ENCODE results near the gene ANKRD34A.

Gene ANKRD34A

DNA sequence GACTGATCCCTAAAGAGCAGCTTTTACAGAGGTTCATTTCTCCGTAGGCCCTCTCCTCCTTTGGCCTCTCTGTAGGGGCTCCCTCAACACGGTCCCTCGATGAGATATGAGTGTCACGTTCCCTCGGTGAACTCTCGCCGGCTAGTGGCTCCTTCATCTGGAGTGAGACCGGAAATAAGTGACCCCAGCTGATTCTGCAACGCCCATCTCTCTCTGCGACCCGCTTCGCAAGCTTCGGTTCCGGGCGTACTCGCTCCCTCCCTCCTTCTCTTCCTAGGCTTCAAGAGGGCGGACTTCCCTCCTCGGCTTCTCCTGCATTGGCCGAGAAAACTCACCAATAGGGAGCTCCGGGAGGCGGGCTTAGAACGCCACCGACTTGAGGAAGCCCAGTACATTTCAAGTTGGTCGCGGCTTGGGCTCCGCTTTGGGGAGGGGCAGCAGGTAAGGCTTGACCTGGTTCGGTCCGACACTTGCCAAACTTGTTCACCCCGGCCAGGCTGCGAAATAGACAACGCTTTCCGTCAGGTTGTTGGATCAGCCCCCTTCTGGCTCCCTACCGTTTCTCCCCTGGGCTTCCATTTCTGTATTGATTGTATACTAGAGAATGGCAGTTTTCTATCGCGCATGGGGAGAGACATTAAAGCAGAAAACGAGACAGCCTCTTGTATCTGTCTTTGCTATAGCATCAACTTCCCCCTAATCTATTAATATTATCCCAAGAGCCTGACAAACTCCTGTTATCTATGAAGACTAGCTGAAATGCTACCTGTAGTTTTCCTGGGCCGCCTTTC, at the start of gene ANKRD34A, which contains the start of gene POLR3GL:
TSS of gene ANKRD34A (minus strand) at position 248 of the 791 bp plus-strand sequence. CDS start 2,816 bp downstream, outside the sequence.
TSS of gene POLR3GL (plus strand) at position 363 of the 791 bp plus-strand sequence. CDS start 10,176 bp downstream, outside the sequence.
- DNase-seq: peak; percentile 94

DNA sequence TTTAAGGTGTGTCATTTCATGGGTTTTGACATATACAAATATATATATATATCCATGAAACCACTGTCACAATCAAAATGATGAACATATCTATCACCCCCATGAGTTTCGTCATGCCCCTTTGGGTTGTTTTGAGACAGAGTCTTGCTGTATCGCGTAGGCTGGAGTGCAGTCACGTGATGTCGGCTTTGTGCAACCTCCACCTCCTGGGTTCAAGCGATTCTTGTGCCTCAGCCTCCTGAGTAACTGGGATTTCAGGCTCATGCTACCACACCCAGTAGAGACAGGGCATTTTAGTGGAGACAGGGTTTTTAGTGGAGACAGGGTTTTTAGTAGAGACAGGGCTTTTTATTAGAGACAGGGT, 49.2 kb upstream of the ANKRD34A start:
- no peak for DNase-seq

DNA sequence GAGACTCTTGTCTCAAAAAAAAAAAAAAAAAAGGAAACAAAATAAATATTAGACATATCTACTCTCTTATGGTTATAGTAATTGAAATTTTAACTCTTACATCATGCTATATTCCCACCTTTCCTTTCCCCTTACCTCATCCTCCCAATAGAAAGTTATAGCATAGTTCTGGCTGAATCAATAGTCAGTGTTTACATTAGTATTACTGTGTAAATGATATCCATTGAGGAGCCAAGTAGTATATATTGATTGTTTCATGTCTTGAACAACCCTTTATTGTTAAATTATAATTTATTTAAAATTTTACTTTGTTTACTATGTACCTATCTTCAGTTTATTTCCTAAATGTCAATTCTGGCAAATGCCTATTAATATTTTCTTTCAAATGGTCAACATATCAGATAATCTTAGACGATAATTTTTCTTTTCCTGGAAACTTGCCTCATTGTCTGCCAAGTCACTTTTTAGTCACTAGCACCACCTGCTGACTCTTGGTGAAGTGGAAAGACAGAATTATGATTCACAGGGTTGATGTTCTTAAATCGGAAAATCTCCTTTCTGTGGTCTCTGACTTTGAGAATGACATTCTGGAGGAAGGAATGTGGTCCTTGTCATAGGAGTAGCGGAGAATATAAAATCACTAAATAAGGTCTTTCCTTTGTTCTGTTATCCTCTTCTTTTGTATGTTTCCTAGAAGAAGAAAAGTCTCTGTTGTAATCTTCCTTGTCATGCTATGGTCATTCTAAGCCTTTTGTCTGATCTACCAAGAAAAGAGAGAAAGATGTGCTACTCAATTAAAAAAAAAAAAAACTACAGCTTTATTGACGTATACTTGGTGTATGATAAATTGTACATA, 48.6 kb upstream of the ANKRD34A start:
- DNase-seq: peak; percentile 56

DNA sequence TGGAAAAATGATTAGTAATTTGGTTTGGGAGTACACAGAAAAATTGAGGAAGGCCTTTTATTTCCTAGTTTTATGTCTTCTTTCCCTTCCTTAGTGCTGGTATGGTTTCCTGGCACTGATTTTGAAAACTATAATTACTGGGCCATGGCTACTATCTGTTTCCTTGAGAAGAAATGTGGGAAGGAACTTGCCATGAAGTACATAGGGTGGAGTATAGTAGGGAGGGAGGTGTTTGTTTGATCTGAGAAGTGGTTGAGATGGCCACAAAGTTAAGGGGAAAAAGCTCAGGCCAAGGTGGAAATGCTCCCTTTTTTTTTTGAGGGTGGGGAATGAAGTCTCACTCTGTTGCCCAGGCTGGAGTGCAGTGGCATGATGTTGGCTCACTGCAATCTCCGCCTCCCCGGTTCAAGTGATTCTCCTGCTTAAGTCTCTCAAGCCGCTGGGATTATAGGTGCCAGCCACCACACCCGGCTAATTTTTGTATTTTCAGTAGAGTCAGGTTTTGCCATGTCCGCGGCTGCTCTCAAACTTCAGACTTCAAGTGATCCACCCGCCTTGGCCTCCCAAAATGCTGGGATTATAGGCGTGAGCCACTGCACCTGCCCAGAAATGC, 45.9 kb upstream of the ANKRD34A start:
- no peak for DNase-seq

DNA sequence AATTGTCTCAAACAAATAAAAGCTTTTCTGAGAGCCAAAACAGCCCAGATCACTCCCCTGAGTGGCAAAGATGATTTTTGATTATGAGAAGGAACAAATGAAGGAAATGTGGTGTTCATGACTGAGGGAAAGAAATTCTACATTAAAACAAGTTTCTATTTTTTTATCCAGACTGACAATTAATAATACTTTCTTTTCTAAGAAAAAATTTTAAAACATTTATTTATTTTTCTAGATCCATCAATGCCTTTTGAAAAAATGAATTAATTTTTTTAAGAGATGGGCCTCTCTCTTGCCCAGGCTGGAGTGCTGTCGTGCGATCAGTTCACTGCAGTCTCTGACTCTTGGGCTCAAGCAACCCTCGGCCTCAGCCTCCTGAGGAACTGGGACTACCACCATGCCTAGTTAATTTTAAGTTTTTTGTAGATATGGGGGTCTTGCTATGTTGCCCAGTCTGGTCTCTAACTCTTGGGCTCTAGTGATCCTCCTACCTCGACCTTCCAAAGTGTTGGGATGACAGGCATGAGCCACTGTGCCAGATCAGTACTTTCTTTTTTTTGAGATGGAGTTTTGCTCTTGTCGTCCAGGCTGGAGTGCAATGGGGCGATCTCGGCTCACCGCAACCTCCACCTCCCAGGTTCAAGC, 43.2 kb upstream of the ANKRD34A start:
- no peak for DNase-seq

DNA sequence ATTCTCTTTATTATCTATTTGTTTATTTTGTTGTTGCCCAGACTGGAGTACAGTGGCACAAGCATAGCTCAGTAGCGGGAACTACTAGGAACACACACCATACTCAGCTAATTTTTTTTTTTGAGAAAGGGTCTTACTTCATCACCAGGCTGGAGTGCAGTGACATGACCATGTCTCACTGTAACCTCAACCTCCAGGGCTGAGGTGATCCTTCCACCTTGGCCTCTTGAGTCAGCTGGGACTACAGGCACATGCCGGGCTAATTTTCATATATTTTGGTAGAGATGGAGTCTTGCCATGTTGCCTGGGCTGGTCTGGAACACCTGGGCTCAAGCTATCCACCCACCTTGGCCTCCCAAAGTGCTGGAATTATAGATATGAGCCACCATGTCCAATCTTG, 37.3 kb upstream of the ANKRD34A start:
- no peak for DNase-seq

DNA sequence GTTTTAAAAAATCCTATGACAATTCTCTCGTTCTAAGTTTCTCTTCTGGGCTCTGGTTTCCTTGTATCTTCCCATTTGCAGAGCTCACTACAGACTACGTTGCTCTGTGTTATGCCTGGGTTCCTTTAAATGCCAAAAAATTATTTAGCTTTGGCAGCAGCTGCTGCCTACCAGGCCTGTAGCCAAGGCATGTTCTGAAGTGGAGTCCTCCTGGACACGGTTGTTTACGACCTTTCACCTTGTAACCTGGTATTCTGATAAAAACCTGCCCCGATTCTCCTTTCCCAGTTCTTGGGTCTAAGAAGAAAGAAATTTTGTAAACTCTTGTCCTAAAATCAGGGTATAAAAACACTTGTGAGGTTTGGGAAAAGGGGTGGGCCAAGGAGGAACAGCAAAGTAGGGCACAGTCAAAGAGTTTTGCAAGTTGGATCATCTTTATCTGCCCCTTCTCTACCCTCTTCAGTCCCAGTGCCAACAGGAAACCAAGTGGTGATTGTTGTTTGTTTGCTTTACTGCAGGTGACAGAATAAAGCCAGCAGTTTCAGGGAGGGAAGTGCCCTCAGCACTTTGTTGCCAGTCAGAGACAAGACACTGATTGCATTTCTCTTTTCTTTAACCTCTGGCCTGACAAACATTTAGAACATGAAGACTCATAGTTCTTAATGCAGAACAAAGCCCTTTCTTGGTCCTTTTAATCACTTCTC, 35.1 kb upstream of the ANKRD34A start:
- no peak for DNase-seq

DNA sequence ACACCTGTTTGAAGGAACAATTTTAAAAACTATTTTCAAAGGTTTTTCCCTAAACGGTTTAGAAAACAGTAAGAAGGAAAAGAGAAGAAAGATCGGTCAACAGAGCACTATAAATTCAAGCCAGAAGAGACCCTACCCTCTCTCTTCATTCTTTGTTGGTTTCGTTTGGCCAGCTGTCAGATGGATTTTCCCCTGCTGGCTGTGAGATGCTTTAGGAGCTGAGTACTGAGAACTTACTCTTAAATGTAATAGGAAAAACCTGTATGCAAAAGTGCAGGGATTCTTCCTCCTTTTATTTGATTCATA, 33.3 kb upstream of the ANKRD34A start:
- no peak for DNase-seq

DNA sequence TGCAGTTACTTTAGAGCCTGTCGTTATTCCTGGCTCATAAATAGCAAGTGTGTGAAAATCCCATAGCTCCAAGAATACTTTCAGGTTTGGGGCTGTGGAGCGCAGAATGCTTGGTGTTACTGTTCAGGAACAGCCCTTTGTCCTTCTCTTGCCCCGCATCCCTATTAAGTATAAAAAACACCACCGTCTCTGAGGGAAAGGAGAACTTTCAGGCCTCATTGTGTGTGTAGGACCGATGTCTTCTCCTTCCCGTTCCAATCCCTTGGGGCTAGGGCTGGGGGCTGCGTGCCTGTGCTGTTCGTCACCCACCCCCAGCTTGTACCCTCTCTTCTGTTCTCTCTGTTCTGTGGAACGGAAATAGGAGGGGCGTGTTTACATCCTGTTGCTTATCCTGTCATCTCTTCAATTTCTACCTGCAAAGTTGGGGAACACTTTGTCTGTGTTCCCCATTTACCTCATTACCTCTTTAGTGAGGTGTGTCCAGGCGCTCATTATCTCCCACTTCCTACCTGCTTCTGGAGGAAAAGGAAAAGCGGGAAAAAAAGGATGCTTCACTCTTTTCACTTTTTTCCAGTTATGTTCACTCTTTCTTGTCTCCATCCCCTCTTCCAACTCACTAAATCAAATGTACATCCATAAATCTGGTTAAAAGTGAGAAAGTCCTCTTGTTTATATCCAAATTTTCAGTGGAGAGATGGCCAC, 32.8 kb upstream of the ANKRD34A start:
- peak; percentile 63 for DNase-seq

DNA sequence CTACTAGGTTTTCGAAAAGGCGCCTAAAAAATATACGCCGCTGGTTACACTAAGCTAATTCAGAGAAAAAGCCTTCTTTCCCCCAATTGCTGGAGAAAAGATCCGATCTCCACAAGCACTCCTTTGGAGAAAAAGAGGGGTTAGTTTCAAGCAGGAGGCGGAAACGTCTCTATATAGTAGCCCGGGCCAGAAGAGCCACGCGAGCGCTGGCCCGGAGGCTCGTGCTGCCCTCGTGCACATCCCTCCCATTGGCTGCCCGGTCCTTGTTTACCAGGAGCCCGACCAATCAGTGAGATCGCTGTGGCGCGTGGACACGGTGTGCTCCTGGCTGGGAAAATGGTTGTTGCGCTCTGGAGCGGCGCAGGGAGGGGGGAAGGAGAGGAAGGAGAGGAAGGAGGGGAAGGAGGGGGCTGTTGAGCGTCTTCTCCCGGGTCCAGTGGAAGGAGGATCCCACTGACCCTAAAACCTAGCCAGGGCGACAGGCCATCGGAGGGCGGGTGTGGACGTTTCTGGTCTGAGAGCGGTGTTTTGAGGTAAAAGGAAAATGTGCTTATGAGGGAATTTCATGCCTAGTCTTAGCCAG, 32.1 kb upstream of the ANKRD34A start, which contains the start of gene TXNIP:
TSS of gene TXNIP (minus strand) at position 147 of the 583 bp plus-strand sequence. CDS start 313 bp downstream, outside the sequence.
- DNase-seq: peak; percentile 95

DNA sequence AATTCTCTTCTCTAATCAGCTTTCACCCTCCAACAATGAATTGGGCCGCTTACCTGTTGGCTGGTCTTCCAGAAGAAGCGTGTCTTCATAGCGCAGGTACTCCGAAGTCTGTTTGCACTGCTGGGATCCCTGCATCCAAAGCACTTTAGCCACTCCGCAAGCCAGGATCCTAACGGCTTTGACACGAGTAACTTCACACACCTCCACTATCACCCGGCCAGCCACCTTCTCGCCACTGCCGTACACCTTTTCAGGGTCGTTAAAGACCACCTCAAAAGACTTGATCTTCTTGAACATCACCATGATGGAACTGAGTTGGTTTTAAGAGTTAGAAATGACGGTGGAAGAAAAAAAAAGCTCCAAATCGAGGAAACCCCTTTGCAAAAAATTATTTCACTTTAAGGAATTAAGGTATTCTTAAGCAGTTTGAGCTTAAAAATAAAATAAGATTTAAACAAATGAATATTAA, 31.6 kb upstream of the ANKRD34A start:
- DNase-seq: no peak

DNA sequence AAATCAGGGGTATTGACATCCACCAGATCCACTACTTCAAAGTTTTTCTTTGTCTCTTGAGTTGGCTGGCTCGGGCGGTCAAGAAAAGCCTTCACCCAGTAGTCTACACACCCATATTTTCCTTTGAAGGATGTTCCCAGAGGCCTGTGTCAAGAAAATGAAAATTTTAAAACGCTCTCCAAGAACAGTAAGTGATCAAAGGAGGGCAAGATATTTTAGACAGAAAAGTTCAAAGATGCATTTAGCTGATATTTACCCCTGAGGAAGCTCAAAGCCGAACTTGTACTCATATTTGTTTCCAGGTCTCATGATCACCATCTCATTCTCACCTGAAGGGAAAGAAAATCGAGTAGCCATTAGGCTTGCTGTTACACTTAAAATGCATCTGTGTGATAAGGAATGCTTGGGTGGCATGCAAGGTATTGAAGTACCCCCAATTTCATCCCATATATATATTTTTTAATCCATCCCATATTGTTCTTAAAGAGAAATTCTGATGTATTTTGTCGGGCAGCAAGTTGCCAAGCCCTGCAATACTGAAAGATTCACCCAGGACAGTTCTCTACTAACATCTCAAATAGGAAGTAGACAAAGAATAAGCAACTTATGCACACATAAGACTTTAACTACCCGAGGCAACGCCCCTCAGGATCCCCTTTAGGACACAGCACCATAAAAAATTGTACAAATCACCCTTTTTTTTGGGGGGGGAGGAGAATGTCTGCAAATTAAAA, 30.9 kb upstream of the ANKRD34A start:
- DNase-seq: no peak

DNA sequence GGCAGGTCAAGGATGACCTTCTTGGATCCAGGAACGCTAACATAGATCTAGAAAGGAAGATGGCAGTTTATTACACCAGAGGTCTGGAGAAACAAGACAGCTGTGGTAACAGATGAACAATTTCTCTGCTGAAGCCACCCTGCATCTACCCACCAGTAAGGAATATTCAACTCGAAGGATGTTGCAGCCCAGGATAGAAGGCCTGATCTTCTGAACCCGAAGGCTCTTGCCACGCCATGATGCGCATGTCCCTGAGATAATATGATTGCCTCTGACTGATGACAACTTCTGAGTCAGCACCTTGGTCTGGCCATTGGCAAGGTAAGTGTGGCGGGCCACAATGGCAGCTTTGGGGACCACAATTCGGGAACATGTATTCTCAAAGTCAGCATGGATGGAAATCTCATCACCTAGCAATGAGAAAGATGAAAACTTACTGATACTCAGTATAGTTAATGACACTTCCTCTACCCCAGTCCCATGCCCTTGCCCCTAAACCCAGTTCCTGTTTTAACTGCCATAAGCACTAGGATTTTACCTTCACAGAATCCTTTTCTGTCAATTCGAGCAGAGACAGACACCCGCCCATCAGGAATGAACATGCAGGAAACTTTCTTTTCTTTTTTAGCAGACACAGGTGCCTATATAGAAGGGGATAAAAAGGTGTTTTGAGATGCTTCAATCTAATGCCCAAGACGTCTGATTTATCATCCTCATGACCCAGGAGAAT, 30.2 kb upstream of the ANKRD34A start:
- DNase-seq: peak; percentile 66

DNA sequence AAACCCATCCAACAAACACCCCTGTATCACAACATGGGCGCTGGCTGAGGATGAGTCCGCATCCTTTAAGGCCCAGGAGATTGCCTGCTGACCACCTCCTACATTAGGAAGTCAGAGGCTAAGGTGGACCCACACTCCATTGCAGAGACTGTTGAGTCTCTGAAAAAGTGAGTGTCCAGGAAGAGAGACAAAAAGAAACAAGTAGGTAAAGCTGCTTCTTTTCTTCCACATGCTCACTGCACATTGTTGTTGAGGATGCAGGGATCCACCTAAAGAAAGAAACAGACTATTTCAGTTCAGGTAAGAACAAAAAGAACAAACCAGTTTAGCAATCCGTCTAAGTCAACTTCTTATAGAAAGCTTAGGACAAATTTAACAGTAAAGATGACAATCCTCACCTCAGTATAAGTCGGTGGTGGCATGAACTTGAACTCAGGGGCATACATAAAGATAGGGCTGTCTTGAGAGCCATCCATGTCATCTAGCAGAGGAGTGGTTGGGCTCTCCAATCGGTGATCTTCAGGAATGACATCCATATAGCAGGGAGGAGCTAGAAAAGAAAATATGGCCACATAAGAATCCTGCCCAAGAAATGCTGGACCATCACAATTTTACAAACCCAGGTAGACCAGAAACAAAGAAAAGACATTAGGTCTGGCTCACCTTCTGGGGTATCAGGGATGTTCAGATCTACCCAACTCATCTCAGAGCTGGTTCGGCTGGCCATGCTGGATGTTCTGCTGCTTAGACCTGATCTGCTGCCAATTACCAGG, 29.4 kb upstream of the ANKRD34A start:
- no peak for DNase-seq

DNA sequence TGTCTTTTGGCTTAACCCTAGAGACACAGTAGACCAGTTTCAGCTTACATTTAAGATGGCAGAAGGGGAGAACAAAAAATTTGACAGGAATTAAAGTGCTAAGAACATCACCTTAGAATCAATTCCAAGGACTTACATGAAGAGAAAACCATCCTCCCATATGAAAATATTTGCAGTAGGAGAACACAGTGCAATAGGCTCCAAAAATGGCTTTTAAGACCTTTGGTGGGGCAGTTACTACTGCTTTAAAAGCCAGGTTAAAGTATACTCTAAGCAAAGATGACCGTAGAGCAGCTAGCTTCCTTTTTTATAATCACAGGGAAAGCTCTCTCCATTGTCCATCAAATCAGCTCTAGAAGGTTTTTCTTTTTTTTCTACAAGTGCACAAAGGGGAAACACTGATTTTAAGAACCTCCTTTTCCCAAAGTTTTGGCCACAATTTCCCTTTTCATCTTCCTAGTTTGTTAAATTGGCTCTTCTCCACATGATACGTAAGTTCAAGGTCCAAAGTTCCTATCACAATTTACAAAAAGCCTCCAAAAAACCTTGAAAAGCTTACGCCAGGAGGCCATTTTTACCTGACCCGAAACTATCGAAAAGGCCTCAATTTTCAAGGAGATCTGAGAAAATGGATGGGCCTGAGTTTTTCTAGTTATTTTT, 28.7 kb upstream of the ANKRD34A start:
- no peak for DNase-seq

DNA sequence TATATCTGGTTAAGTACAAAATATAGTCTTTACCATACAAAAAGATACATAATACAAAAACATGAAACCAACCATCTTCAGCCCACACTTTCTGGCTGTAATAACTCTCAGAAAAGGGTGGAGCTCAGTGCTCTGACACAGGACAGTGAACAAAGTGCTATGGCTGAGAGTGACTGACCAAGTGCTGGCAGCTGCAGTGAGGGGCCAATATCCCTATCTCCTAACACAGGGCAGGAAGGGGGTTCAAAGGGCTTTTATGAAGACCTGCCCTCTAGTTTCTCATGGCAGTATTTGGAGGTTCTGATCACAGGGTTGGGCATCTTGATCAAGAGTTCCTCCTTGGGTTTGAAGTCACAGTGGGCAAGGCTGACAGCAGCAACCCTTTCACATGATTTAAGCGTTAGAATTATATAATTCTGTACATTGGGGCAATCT, 28.1 kb upstream of the ANKRD34A start:
- no peak for DNase-seq

DNA sequence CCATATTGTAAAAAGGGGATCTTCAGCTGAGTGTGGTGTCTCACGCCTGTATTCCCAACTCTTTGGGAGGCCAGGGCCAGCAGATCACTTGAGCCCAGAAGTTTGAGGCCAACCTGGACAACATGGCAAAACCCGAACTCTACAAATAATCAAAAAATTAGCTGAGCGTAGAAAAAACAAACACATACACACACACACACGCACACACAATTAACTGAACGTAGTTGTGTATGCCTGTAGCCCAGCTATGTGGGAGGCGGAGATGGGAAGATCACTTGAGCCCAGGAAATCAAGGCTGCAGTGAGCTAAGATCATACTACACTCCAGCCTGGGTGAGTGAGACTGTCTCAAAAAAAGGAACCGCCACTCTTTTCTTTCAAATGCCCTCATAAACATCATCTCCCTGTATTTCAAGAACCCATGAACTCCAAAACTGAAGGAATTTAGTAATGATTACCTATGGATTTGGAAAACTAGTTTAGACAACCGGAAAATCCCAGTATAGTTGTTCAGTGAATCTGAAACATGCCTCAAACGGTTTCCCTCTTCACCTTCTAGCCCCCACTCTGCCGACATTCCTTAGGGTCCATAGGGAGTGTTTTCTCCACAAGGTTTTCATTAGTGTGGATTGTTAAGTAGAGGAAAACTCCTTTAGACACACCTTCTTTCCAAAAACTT, 27.5 kb upstream of the ANKRD34A start:
- no peak for DNase-seq
